C4-2B (cell line): ENCODE results near the gene RFT1.

ENCODE experiments used
- H3K27ac ChIP-seq: fragments of 450-650 bp; 2 replicates; pipeline ENCODE4 v1.5.1; 2017
- CTCF ChIP-seq: fragments of 450-650 bp; conservative IDR thresholded peaks from 2 replicates; pipeline ENCODE4 v1.5.1; 2017; ENCODE audit warnings: mild to moderate bottlenecking
- ZFX ChIP-seq: fragments of 450-650 bp; IDR thresholded peaks from 2 replicates; pipeline ENCODE4 v1.6.1; 2017

Gene RFT1

DNA sequence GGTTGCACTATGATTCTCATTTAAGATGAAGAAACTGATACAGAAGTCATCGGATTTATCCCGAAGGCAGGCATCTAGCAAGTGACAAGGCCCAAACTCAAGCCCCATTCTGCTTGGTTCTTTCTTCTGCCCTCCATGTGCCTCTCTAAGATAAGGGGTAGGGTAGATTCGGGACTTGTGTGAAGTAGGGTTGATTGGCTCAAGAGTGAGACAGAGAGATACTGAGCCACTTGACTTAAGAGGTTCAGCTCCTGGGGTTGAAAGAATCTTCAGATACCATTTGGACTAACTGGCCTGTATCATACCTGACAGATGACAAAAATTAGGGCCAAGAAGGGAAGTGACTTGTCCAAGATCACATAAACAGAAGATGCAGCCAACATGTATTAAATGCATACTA, 891 bp downstream of the RFT1 start:
- TF ChIP-seq CTCF (no peak), ZFX (no peak)
- H3K27ac ChIP-seq = peak overlapping the region; percentile 98; the same call in 1 of the 2 replicates

DNA sequence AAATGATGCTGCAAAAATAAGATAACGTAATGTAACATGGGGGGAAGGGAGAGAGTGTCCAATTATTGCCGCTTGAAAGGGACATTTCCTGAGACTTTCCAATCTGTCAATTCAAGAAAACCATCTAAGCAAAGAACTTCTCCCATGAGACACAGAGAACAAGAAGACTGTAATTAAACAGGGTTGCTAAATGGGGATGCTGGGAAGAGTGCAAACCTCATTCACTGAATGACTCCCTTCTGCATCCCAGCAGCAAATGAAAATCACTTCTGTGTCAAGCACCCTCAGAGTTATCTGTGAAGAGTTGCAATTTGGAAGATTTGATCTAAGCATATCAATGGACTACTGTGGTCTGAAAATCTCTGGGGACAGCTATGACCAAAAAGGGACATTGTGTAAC, 3.6 kb downstream of the RFT1 start:
- H3K27ac ChIP-seq = no peak overlapping the region
- TF ChIP-seq ZFX (no peak), CTCF (no peak)

DNA sequence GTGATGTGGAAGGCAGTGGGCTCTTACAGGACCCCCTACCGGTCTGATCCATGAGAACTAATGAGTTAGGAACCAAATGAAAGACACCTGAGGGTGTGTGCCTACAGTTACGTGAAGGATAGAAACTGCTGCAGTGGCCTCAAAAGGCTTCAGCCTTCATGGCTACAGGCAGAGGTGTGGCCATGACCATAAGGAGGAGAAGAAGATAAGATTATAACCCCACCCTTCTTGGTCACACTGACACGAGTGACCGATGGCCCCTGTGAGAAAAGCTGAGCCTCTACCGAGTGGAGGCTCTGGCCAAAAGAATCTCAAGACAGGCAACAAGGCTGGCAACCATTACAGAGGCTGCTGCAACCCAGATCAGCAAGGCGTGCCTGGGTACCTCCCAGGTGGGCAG, 6.3 kb downstream of the RFT1 start:
- TF ChIP-seq CTCF = no peak
- TF ChIP-seq ZFX = no peak
- H3K27ac ChIP-seq = no peak overlapping the region

DNA sequence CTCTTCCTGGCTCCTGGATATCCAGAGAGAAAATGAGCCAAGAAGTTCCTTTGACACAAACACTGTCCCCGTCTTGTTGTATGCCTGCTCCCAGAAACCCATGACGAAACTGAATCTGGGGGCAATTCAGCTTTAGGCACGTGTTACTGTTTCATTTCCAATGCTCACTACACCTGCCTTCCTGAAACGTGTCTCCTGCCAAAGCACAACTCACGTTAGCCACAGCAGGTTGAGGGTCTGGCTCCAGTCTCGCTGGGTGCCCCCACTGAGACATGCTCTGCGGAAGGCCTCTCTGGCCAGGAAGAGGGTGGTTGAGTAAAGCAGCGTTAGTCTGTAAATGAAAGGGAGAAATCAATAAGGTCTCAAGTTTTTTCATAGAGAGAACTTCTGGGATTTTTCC, 6.7 kb downstream of the RFT1 start:
- H3K27ac ChIP-seq = no peak overlapping the region
- no peak for TF ChIP-seq ZFX
- TF ChIP-seq CTCF = no peak

DNA sequence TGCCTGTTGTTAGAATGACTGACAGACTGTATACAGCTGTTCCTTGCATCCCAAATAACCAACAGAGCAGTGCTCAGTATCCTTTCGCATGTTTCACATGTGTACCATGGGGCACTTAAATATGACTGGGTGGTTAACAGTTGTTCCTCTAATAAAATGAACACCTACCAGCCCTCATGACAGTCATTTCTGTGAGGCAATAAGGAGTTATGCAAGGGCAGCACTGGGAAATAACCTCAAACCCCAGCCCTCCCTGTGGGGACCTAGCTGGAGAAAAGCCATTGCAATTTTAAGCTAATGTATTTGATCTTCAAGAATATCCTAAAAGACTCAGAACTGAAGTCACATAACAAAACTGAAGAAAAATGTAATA, 7.3 kb downstream of the RFT1 start:
- TF ChIP-seq CTCF = no peak
- TF ChIP-seq ZFX = no peak
- H3K27ac ChIP-seq = no peak overlapping the region

DNA sequence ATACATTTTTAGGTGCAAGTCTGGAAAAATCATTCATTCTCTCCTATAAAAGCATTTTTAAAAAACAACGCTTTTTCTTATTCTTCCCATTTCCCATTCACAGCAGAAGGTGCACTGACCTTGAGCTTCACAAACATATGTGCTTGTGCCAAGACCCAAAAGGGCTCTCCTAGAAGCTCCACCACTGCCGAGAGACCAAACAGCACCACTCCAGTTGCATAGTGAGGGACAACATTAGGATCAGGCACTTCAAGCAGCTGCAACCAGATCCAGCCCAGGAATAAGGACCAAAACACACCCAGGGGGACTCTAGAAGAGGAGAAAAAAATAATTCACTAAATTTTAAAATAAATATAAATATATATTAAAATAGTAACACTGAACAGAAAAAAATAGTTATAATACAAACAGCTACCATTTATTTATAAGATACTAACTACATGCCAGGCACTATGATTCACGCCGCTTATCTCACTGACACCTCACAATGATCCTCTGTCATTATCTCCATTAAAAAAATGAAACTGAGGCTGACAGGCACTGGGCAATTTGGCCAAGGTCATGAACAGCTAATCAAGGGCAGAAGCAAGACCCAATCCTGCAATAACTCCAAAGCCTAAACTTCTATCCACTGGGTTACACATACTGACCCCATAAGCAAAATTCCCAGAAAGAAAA, 7.8 kb downstream of the RFT1 start:
- no peak for TF ChIP-seq CTCF
- no peak for TF ChIP-seq ZFX
- no peak overlapping the region for H3K27ac ChIP-seq

GRCh38 chr3:53120336-53120735, 9.9 kb downstream of the RFT1 start:
- H3K27ac ChIP-seq = no peak overlapping the region
- no peak for TF ChIP-seq CTCF
- TF ChIP-seq ZFX = no peak
